ENCODE measurements around the gene ADGRF3.

ADGRF3 gene

GRCh38 chr2:26283606-26284005 lies 63.0 kb downstream of the ADGRF3 start:
- TF ChIP-seq ZNF384 (IDR thresholded peaks at IDR 0.05) (no peak), HDGF (IDR thresholded peaks at IDR 0.05; ENCODE audit: borderline replicate concordance) (no peak), BHLHE40 (IDR thresholded peaks at IDR 0.05; ENCODE audit: borderline replicate concordance) (no peak), TARDBP (IDR thresholded peaks at IDR 0.05) (no peak), SP1 (IDR thresholded peaks at IDR 0.05) (no peak), FOXK2 (IDR thresholded peaks at IDR 0.05) (no peak), L3MBTL2 (conservative IDR thresholded peaks at IDR 0.05) (no peak), ARNT (IDR thresholded peaks at IDR 0.05) (no peak), SUZ12 (IDR thresholded peaks at IDR 0.05) (no peak), FOXA1 (IDR thresholded peaks at IDR 0.05) (no peak), CTBP1 (IDR thresholded peaks at IDR 0.05; ENCODE audit: borderline replicate concordance) (no peak), FOXM1 (IDR thresholded peaks at IDR 0.05; ENCODE audit: borderline replicate concordance) (no peak), ELF4 (IDR thresholded peaks at IDR 0.05) (no peak), LEF1 (IDR thresholded peaks at IDR 0.05; ENCODE audit: borderline replicate concordance) (no peak)
- TF ChIP-seq, protein P1, sequence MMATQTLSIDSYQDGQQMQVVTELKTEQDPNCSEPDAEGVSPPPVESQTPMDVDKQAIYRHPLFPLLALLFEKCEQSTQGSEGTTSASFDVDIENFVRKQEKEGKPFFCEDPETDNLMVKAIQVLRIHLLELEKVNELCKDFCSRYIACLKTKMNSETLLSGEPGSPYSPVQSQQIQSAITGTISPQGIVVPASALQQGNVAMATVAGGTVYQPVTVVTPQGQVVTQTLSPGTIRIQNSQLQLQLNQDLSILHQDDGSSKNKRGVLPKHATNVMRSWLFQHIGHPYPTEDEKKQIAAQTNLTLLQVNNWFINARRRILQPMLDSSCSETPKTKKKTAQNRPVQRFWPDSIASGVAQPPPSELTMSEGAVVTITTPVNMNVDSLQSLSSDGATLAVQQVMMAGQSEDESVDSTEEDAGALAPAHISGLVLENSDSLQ (IDR thresholded peaks at IDR 0.05): no peak
- POLR2A ChIA-PET: no interaction called here
- no peak for DNase-seq (ENCODE audit: extremely low spot score)
- CTCF ChIA-PET: no interaction called here

DNA sequence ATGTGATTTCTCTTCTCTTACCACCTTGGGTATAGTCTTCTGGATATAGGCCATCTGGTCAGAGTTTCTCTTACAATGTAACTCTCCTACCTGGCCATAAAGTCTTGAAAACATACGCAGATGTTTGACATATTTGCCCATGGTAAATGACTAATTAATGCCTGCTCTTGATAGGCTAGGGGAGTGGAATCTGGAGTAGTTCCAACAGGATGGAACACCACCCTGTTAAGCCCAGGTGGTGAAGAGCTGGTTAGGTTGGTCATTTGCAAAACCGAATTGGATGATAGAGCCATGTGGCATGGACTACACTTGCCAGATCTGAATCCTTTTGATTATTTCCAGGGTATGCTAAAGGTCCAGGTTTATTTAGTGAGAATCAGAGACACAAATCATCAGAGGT lies 65.4 kb downstream of the ADGRF3 start:
- ChIA-PET CTCF (no interaction called here), POLR2A (no interaction called here)
- TF ChIP-seq, protein P1 (IDR thresholded peaks at IDR 0.05): no peak
- TF ChIP-seq SUZ12 (IDR thresholded peaks at IDR 0.05) (no peak), FOXK2 (IDR thresholded peaks at IDR 0.05) (no peak), TARDBP (IDR thresholded peaks at IDR 0.05) (no peak), FOXM1 (IDR thresholded peaks at IDR 0.05; ENCODE audit: borderline replicate concordance) (no peak), SP1 (IDR thresholded peaks at IDR 0.05) (no peak), HDGF (IDR thresholded peaks at IDR 0.05; ENCODE audit: borderline replicate concordance) (no peak), ZNF384 (IDR thresholded peaks at IDR 0.05) (no peak), NFRKB (IDR thresholded peaks at IDR 0.05) (no peak), ARNT (IDR thresholded peaks at IDR 0.05) (no peak), LEF1 (IDR thresholded peaks at IDR 0.05; ENCODE audit: borderline replicate concordance) (no peak)
- no peak for DNase-seq (ENCODE audit: extremely low spot score)

GRCh38 chr2:26279886-26280285 lies 66.7 kb downstream of the ADGRF3 start:
- ChIA-PET POLR2A (no interaction called here), CTCF (no interaction called here)
- no peak for TF ChIP-seq FOXA1 (IDR thresholded peaks at IDR 0.05)
- TF ChIP-seq FOXK2 (IDR thresholded peaks at IDR 0.05): no peak
- TF ChIP-seq SP1 (IDR thresholded peaks at IDR 0.05): no peak
- TF ChIP-seq SUZ12 (IDR thresholded peaks at IDR 0.05): no peak
- TF ChIP-seq, protein P1 (IDR thresholded peaks at IDR 0.05): no peak
- TF ChIP-seq LEF1 (IDR thresholded peaks at IDR 0.05; ENCODE audit: borderline replicate concordance): no peak
- no peak for TF ChIP-seq CTBP1 (IDR thresholded peaks at IDR 0.05; ENCODE audit: borderline replicate concordance)
- no peak for TF ChIP-seq HDGF (IDR thresholded peaks at IDR 0.05; ENCODE audit: borderline replicate concordance)
- no peak for TF ChIP-seq ARNT (IDR thresholded peaks at IDR 0.05)
- no peak for TF ChIP-seq L3MBTL2 (conservative IDR thresholded peaks at IDR 0.05)
- TF ChIP-seq ZNF384 (IDR thresholded peaks at IDR 0.05): no peak
- no peak for TF ChIP-seq FOXM1 (IDR thresholded peaks at IDR 0.05; ENCODE audit: borderline replicate concordance)
- no peak for TF ChIP-seq BHLHE40 (IDR thresholded peaks at IDR 0.05; ENCODE audit: borderline replicate concordance)
- TF ChIP-seq TARDBP (IDR thresholded peaks at IDR 0.05): no peak
- TF ChIP-seq ELF4 (IDR thresholded peaks at IDR 0.05): no peak
- TF ChIP-seq NFRKB (IDR thresholded peaks at IDR 0.05): no peak
- DNase-seq (ENCODE audit: extremely low spot score): no peak

DNA sequence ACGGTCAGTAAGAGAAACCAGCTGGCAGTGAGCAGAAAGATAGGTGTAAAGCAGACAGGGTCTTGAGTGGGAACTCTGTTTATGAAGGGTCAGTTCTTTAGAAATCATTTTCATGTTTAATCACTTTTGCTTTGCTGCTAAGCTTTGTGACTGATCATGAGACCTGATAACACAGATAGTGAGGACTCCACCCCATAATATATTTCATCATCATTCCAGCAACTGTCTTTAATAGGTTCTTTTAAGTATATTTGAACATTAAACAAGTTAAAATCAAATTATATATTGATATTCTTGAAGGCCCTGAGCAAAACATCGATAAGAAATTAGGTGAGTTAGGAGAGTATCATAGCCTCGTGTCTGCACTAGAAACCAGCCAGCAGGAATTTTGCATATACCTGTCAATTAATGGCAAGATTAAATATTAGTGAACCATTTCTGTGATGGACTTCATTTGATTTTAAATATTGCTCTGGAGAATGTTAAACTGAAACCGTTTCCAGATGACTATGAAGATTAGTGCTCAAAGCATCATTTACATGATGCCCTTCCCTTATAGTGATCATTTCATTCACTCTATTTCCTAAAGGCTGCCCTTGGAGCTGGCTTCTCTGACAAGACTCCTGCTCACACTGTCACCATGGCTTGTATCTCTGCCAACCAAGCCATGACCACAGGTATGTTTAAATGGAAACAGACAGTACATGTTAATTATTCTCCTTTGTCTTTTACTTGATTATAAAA lies 69.9 kb downstream of the ADGRF3 start:
- POLR2A ChIA-PET: no interaction called here

DNA sequence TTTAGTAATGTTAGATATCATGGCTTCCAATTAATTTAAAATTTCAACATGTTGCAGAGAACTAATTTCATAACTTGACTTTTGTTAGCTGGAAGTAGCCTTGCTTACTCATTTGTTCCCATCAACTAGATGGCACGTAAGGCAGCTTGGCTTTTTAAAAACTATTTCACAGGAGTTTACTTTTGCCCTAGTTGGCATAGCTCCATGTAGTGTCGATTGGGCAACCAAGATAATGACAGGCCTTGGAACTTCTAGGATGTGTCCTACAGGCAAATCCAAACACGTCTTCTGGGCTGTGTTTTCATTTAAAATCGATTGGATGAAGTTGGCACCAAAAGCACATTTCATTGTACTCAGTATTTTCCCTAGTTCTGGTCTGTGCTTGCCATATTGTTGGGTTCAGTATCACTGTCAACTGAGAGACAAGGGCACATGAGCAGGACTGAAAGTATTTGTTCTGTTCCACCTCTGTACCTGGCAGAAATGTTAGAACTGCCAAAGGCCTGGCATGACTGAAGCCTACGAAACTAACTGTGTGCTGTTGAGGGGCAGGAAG lies 72.5 kb downstream of the ADGRF3 start:
- POLR2A ChIA-PET: no interaction called here
- DNase-seq (ENCODE audit: extremely low spot score): no peak
- CTCF ChIA-PET: no interaction called here
- TF ChIP-seq ZNF384 (IDR thresholded peaks at IDR 0.05) (no peak), SP1 (IDR thresholded peaks at IDR 0.05) (no peak), ELF4 (IDR thresholded peaks at IDR 0.05) (no peak), LEF1 (IDR thresholded peaks at IDR 0.05; ENCODE audit: borderline replicate concordance) (no peak), ARNT (IDR thresholded peaks at IDR 0.05) (no peak), FOXM1 (IDR thresholded peaks at IDR 0.05; ENCODE audit: borderline replicate concordance) (no peak)

More for the DNA sequence above, 69.9 kb downstream of the ADGRF3 start:
- CTCF ChIA-PET: interaction anchor here (0.7 kb wide), 1 partner anchor 265 kb away, joined by 3 read pairs; no protein-coding TSS in a partner anchor
- no peak for DNase-seq (ENCODE audit: extremely low spot score)
- TF ChIP-seq ZNF384 (IDR thresholded peaks at IDR 0.05) (no peak), NFRKB (IDR thresholded peaks at IDR 0.05) (no peak), ARNT (IDR thresholded peaks at IDR 0.05) (no peak), CTBP1 (IDR thresholded peaks at IDR 0.05; ENCODE audit: borderline replicate concordance) (no peak)

GRCh38 chr2:26273501-26273900 lies 73.1 kb downstream of the ADGRF3 start:
- POLR2A ChIA-PET: no interaction called here
- no peak for TF ChIP-seq CTBP1 (IDR thresholded peaks at IDR 0.05; ENCODE audit: borderline replicate concordance)
- no peak for TF ChIP-seq NFRKB (IDR thresholded peaks at IDR 0.05)
- TF ChIP-seq FOXA1 (IDR thresholded peaks at IDR 0.05): no peak
- no peak for TF ChIP-seq ELF4 (IDR thresholded peaks at IDR 0.05)
- no peak for TF ChIP-seq ARNT (IDR thresholded peaks at IDR 0.05)
- no peak for TF ChIP-seq L3MBTL2 (conservative IDR thresholded peaks at IDR 0.05)
- TF ChIP-seq SP1 (IDR thresholded peaks at IDR 0.05): no peak
- TF ChIP-seq, protein P1 (IDR thresholded peaks at IDR 0.05): no peak
- no peak for TF ChIP-seq ZNF384 (IDR thresholded peaks at IDR 0.05)
- CTCF ChIA-PET: no interaction called here
- no peak for DNase-seq (ENCODE audit: extremely low spot score)
